Adrenal gland (tissue), 5 donors: Measurements from ENCODE around the gene PRC1.

Source experiments
- CTCF ChIP-seq, 6 experiments: fragments of 450-650 bp in 4 of 6; fragments of 200-600 bp in 2 of 6; sonication (generic) in 1 of 6; IDR thresholded peaks; 1 replicate in 5 of 6; 2 replicates in 1 of 6; pipeline versions ENCODE4 v1.5.1 to v1.8.0; 2016 to 2021; ENCODE audit warnings: antibody characterized with exemption in 6 of 6, mild to moderate bottlenecking in 2 of 6, moderate library complexity in 1 of 6
- POLR2A ChIP-seq, 2 donors: fragments of 450-650 bp; IDR thresholded peaks; one replicate each; pipeline ENCODE4 v1.6.1; 2017; ENCODE audit warnings: antibody characterized with exemption in 2 of 2, mild to moderate bottlenecking in 2 of 2, moderate library complexity in 1 of 2
- donor health status: DM: no; HTN: no; CAD: no.

DNA sequence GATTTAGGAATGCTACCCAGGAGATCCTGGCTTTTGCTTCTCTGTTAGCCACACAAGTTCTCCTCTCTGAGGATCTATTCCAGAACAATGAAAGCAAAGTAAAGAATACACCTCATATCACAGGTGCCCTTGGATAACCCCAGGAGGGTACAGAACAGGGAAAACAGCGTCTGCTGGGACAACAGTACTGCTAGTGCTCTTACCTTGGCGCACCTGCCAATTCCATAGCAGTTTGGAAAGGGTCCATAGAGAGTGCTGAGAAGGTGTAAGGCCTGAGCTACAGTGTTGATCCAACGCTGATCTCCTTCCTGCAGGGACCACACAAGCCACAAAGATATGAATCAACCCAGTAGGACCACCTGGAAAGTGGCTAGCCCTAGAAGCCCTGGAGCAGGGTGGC is 12.9 kb upstream of the PRC1 start:
- TF ChIP-seq CTCF (IDR thresholded peaks at IDR 0.05) (no peak), POLR2A (IDR thresholded peaks at IDR 0.05) (no peak)
